ENCODE results near the gene RNF208.

Gene RNF208

GRCh38 chr9:137178939-137179630 lies 43.0 kb downstream of the RNF208 start:
- no peak overlapping the region for H3K4me3 ChIP-seq (ENCODE audit: low read length)
- no peak for DNase-seq (ENCODE audit: low read depth)
- no peak for TF ChIP-seq CTCF (conservative IDR thresholded peaks at IDR 0.05; ENCODE audit: low read depth, low read length)

GRCh38 chr9:137178201-137178938 lies 43.7 kb downstream of the RNF208 start:
- no peak for TF ChIP-seq CTCF (conservative IDR thresholded peaks at IDR 0.05; ENCODE audit: low read depth, low read length)
- DNase-seq (ENCODE audit: low read depth), result no peak
- H3K4me3 ChIP-seq (ENCODE audit: low read length), result no peak overlapping the region

- TF ChIP-seq CTCF (conservative IDR thresholded peaks at IDR 0.05; ENCODE audit: low read depth, low read length), result peak; percentile 76
- H3K4me3 ChIP-seq (ENCODE audit: low read length), result no peak overlapping the region
- no peak for DNase-seq (ENCODE audit: low read depth)
These were observed 45.5 kb downstream of the RNF208 start for GRCh38 chr9:137176302-137177182.

GRCh38 chr9:137175345-137175961 lies 46.6 kb downstream of the RNF208 start:
- no peak for DNase-seq (ENCODE audit: low read depth)
- H3K4me3 ChIP-seq (ENCODE audit: low read length), result no peak overlapping the region
- TF ChIP-seq CTCF (conservative IDR thresholded peaks at IDR 0.05; ENCODE audit: low read depth, low read length), result peak; percentile 39

- no peak overlapping the region for H3K4me3 ChIP-seq (ENCODE audit: low read length)
- DNase-seq (ENCODE audit: low read depth), result no peak
These were observed 47.2 kb downstream of the RNF208 start for GRCh38 chr9:137174722-137175293.

More at GRCh38 chr9:137174722-137175293, 47.2 kb downstream of the RNF208 start:
- TF ChIP-seq CTCF (conservative IDR thresholded peaks at IDR 0.05; ENCODE audit: low read depth, low read length), result no peak
